ENCODE results near the gene GPR31.

DNA sequence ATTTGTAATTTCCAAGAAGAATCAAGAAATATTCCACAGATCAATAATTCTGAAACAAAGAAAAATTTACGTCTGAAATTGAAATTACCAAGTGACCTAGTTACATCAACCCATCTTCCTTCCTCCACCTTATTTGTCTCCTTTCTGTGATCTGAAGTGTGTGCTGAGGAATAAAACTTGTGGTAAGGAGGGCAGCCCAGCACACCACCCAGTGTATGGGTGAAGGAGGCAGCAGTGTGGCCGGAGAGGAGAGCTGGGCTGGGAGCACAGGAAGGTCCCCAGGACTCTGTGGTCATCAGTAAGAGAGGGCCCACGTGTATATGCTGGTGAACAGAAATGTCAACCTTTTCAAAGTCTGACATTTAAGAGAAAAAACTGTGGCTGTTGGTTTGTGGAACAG lies 46.2 kb downstream of the GPR31 start:
- TF ChIP-seq POLR2A (IDR thresholded peaks at IDR 0.05), result no peak
- TF ChIP-seq, protein P1, sequence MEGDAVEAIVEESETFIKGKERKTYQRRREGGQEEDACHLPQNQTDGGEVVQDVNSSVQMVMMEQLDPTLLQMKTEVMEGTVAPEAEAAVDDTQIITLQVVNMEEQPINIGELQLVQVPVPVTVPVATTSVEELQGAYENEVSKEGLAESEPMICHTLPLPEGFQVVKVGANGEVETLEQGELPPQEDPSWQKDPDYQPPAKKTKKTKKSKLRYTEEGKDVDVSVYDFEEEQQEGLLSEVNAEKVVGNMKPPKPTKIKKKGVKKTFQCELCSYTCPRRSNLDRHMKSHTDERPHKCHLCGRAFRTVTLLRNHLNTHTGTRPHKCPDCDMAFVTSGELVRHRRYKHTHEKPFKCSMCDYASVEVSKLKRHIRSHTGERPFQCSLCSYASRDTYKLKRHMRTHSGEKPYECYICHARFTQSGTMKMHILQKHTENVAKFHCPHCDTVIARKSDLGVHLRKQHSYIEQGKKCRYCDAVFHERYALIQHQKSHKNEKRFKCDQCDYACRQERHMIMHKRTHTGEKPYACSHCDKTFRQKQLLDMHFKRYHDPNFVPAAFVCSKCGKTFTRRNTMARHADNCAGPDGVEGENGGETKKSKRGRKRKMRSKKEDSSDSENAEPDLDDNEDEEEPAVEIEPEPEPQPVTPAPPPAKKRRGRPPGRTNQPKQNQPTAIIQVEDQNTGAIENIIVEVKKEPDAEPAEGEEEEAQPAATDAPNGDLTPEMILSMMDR (IDR thresholded peaks at IDR 0.05), result no peak
